Keratinocyte (primary cell): ENCODE measurements around the gene NBEAL2. TPM values are rescaled to one million over a fixed set of nuclear protein-coding genes. Genes with fewer than 3 reads are reported as not detected.

Source experiments
- DNase-seq: peaks from one replicate; pipeline ENCODE4 v3.0.0-alpha.2; 2011; ENCODE audit warnings: low read depth, missing footprints, low spot score
- FAIRE-seq: peaks from 2 replicates; lab custom pipeline; 2011; peaks lifted over from hg19 to GRCh38; lab: Jason Lieb, UNC
- H2AFZ ChIP-seq: 2 replicates; pipeline ENCODE4 v1.6.0; 2012; ENCODE audit warnings: low read length, control low read depth, inconsistent platforms; ENCODE audit not compliant: control insufficient read depth
- H3K27ac ChIP-seq: 2 replicates; pipeline ENCODE4 v1.5.1; 2011; ENCODE audit warnings: low read length; ENCODE audit not compliant: control insufficient read depth, insufficient read depth
- H3K27me3 ChIP-seq: 3 replicates; pipeline ENCODE4 v1.6.0; 2011; ENCODE audit warnings: low read length; ENCODE audit not compliant: control insufficient read depth, insufficient read depth; ENCODE audit errors: extremely low read depth
- H3K36me3 ChIP-seq, 2 experiments: 2 replicates in 1 of 2; 3 replicates in 1 of 2; pipeline ENCODE4 v1.5.1; 2011; ENCODE audit warnings: low read length in 2 of 2, mild to moderate bottlenecking in 1 of 2; ENCODE audit not compliant: control insufficient read depth in 2 of 2, insufficient read depth in 2 of 2; ENCODE audit errors: extremely low read depth in 1 of 2
- H3K4me1 ChIP-seq: 3 replicates; pipeline ENCODE4 v1.5.1; 2011; ENCODE audit warnings: low read length; ENCODE audit not compliant: control insufficient read depth, insufficient read depth; ENCODE audit errors: extremely low read depth
- H3K4me2 ChIP-seq: 3 replicates; pipeline ENCODE4 v1.6.0; 2011; ENCODE audit warnings: low read depth, low read length; ENCODE audit not compliant: control insufficient read depth, insufficient read depth; ENCODE audit errors: extremely low read depth
- H3K4me3 ChIP-seq, 3 experiments: fragments of 200-600 bp in 1 of 3; sonication (generic) in 1 of 3; 2 replicates in 2 of 3; 3 replicates in 1 of 3; pipeline ENCODE4 v1.5.1; 2011 to 2016; ENCODE audit warnings: low read length in 3 of 3, mild to moderate bottlenecking in 3 of 3, control low read depth in 2 of 3, inconsistent platforms in 1 of 3, low read depth in 1 of 3, mixed read lengths in 1 of 3, mixed run types in 1 of 3, moderate library complexity in 1 of 3; ENCODE audit not compliant: control insufficient read depth in 2 of 3, insufficient read depth in 2 of 3; ENCODE audit errors: extremely low read depth in 1 of 3
- H3K79me2 ChIP-seq: 2 replicates; pipeline ENCODE4 v1.6.0; 2012; ENCODE audit warnings: low read length; ENCODE audit not compliant: control insufficient read depth, insufficient read depth
- H3K9ac ChIP-seq: 3 replicates; pipeline ENCODE4 v1.6.0; 2011; ENCODE audit warnings: low read length; ENCODE audit not compliant: control insufficient read depth, insufficient read depth; ENCODE audit errors: extremely low read depth
- H3K9me1 ChIP-seq: 3 replicates; pipeline ENCODE4 v1.6.0; 2011; ENCODE audit warnings: low read length; ENCODE audit not compliant: control insufficient read depth, insufficient read depth; ENCODE audit errors: extremely low read depth
- H3K9me3 ChIP-seq: 2 replicates; pipeline ENCODE4 v1.5.1; 2012; ENCODE audit warnings: low read depth, low read length; ENCODE audit not compliant: control insufficient read depth
- H4K20me1 ChIP-seq: 3 replicates; pipeline ENCODE4 v1.6.0; 2011; ENCODE audit warnings: low read length; ENCODE audit not compliant: control insufficient read depth, insufficient read depth; ENCODE audit errors: extremely low read depth
- EZH2 ChIP-seq: IDR thresholded peaks from one replicate; pipeline ENCODE4 v1.6.1; 2012; ENCODE audit warnings: inconsistent platforms, mild to moderate bottlenecking, low read length, moderate library complexity
- dilution Hi-C: fragments of 300-500 bp; cut with MboI; formaldehyde crosslinking; loops from one replicate; pipeline ENCODE4 v1.7.0; 2020; ENCODE audit warnings: low sequenced_read_pairs; ENCODE audit not compliant: extremely low pct_ligation_motif_present
- polyA plus RNA-seq, 5 experiments: library from polyadenylated mRNA; depleted of rRNA in 3 of 5; stranded (reverse) in 3 of 5; stranded (forward) in 1 of 5; unstranded in 1 of 5; fragments of >200 nt; gene quantifications; 1 replicate in 1 of 5; 2 replicates in 3 of 5; 3 replicates in 1 of 5; pipeline versions ENCODE4 v1.2.1 to v1.2.3, GENCODE V29; 2011 to 2012; ENCODE audit warnings: missing spikeins in 2 of 5, low read depth in 1 of 5, low replicate concordance in 1 of 5
- TF ChIP-seq, protein P1 (sequence below), 3 experiments: IDR thresholded peaks in 1 of 3; conservative IDR thresholded peaks in 1 of 3; optimal IDR thresholded peaks in 1 of 3; 2 replicates in 2 of 3; 3 replicates in 1 of 3; pipeline versions ENCODE3 to v1.5.1; 2011; ENCODE audit warnings: low read length in 3 of 3, mild to moderate bottlenecking in 3 of 3, moderate library complexity in 2 of 3, control low read depth in 1 of 3, inconsistent platforms in 1 of 3; ENCODE audit not compliant: insufficient read depth in 2 of 3; ENCODE audit errors: extremely low read depth in 1 of 3

Gene NBEAL2
- polyA plus RNA-seq, 1 donor (not counting 4 experiments of a cell fraction or from before 2014, with no cell fraction given): 22.8 TPM

DNA sequence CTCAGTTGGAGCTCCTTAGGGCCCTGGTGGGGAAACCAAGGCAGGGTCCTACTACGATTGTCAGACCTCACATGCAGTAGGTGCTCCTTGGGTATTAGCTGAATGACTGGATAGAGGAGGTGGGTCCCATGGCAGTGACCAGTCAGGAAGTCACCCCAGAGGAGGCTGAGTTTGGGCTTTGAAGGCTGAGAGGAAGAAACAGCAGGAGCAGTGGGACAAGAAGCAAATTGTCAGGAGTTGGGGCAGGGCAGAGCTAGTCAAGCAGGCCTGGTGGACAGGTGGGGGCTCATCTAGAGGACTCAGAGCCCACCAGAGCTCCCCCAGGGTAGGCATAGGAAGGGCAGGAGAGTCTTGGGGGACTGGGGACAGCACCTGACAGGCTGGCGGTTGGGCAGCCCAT lies 3.1 kb downstream of the NBEAL2 start:
- Histone ChIP-seq H3K27ac (peak overlapping the region; percentile 13), H3K4me1 (peaks cover 61% of the 10 kb centered on the region)

DNA sequence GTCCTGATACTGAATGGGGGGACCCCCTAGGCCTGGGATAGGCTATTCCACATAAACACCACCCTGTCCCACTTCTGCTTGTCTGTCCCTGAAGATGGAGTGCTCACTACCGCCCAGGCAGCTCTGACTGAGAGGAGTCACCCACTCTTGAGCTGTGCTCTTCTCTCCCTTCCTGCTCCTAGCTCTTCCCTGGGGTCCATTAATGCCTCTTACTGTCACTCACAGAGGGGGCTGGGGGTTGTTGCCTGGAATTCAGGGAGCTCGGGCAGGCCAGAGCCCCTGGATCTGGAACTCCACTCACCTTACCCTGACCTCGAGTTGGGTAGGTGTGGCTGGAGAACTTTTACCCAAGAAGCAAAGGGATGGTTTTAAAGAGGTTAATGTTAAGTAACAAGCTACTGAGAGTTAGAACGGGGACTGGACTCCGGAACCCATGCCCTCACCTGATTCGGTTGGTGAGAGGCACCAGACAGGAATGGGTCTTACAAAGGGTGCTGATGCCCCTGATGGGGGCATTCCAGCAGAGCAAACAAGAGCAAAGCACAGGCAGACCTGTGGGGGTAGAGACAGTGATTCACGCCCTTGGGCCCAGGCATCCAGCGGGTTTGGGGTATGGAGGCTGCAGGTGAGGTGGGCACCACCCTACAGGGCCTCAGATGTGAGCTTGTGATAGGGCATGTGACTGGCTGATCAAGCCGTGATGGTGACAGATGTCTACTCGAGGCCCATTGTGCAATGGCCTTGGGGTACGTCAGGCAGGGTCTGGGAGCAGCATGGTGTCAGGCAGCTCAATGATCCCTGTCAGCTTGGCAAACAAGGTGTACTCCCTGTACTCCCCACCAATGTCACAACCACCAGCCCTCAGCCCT lies 5.4 kb downstream of the NBEAL2 start:
- no peak overlapping the region for H3K4me2 ChIP-seq
- DNase-seq: no peak
- H3K36me3 ChIP-seq: peaks cover 3 to 7% of the 10 kb centered on the region in 2 experiments
- no peak overlapping the region for H3K9ac ChIP-seq
- peaks cover 56% of the 10 kb centered on the region for H3K4me1 ChIP-seq
- H3K4me3 ChIP-seq: no peak overlapping the region
- peaks cover 22% of the 10 kb centered on the region for H3K79me2 ChIP-seq
- dilution Hi-C loops: no loop called here
- H2AFZ ChIP-seq: no peak overlapping the region
- H3K9me3 ChIP-seq: no peaks in the 10 kb centered on the region
- FAIRE-seq: no peak
- H3K27me3 ChIP-seq: no peaks in the 10 kb centered on the region
- no peaks in the 10 kb centered on the region for H3K9me1 ChIP-seq
- H3K27ac ChIP-seq: no peak overlapping the region
- no peaks in the 10 kb centered on the region for H4K20me1 ChIP-seq
- TF ChIP-seq, protein P1, sequence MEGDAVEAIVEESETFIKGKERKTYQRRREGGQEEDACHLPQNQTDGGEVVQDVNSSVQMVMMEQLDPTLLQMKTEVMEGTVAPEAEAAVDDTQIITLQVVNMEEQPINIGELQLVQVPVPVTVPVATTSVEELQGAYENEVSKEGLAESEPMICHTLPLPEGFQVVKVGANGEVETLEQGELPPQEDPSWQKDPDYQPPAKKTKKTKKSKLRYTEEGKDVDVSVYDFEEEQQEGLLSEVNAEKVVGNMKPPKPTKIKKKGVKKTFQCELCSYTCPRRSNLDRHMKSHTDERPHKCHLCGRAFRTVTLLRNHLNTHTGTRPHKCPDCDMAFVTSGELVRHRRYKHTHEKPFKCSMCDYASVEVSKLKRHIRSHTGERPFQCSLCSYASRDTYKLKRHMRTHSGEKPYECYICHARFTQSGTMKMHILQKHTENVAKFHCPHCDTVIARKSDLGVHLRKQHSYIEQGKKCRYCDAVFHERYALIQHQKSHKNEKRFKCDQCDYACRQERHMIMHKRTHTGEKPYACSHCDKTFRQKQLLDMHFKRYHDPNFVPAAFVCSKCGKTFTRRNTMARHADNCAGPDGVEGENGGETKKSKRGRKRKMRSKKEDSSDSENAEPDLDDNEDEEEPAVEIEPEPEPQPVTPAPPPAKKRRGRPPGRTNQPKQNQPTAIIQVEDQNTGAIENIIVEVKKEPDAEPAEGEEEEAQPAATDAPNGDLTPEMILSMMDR (optimal IDR thresholded peaks at IDR 0.05 in 1 of 3, IDR thresholded peaks at IDR 0.05 in 1 of 3, conservative IDR thresholded peaks at IDR 0.05 in 1 of 3; ENCODE audit: extremely low read depth in 1 of 3, insufficient read depth in 2 of 3, low read length in 3 of 3): no peak
- TF ChIP-seq EZH2: no peak

More for the DNA sequence above, 3.1 kb downstream of the NBEAL2 start:
- Histone ChIP-seq H3K9ac (peak overlapping the region; percentile 37), H3K4me2 (peak overlapping the region; percentile 54), H4K20me1 (no peaks in the 10 kb centered on the region), H2AFZ (no peak overlapping the region), H3K9me3 (no peaks in the 10 kb centered on the region), H3K79me2 (peaks cover 22% of the 10 kb centered on the region), H3K9me1 (no peaks in the 10 kb centered on the region), H3K4me3 (no peak overlapping the region), H3K36me3 (peaks cover 0 to 2% of the 10 kb centered on the region in 2 experiments), H3K27me3 (no peaks in the 10 kb centered on the region)
- TF ChIP-seq, protein P1 (optimal IDR thresholded peaks at IDR 0.05 in 1 of 3, IDR thresholded peaks at IDR 0.05 in 1 of 3, conservative IDR thresholded peaks at IDR 0.05 in 1 of 3; ENCODE audit: extremely low read depth in 1 of 3, insufficient read depth in 2 of 3, low read length in 3 of 3): no peak
- TF ChIP-seq EZH2: no peak
- FAIRE-seq: no peak
- no peak for DNase-seq
- dilution Hi-C loops: no loop called here
